Measurements from ENCODE around the gene REEP6. TPM values are rescaled to one million over a fixed set of nuclear protein-coding genes. Genes with fewer than 3 reads are reported as not detected.

REEP6 gene
- polyA plus RNA-seq, 3 donors = 0.51 to 1.8 (median 0.81) TPM

DNA sequence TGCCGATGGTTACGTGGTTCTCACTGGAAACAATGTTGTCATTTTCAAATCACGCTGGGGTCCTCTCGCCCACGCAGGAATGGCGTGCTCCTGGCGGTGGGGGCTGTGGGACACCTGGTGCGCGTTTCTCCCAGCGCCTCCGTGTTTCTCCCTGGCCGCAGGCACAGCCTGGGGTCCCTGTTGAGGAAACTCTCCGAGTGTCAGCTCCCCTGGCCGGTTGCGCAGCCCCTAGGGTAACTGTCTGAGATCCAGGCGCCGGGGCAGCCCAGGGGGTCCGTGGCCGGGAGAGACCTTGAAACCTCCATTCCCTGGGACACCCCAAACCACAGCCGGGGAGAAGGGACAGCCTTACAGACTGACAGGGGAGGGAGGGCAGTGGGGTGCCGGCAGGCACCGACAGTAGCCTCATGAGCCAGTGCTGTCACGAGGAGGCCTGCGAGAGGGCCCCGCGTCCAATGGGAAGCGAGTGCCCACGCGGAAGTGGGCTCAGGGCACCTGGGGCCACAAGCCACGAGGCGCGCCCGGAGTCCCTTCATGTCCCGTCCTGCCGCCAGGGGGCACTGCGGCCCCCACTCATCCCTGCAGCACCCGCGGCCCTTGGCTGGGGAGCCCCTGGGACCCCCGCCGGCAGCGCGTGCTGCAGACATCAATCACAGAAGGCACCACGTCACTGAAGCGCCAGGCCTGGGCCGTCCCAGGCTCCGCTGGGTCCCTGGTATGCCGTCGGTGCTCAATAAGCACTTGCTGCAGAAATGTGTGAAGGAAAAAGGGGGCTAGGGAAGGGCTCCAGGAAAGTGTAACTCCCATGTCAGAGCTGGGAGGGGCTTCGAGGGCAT is 12.3 kb downstream of the REEP6 start:
- H3K4me3 Mint-ChIP-seq = peak overlapping the region in 1 of 2 donors; percentile 48

More for the DNA sequence above, 12.3 kb downstream of the REEP6 start:
- Histone ChIP-seq H3K4me2 (replicated peaks; ENCODE audit: extremely low read depth, low read length, poor library complexity, severe bottlenecking) (peak overlapping the region; percentile 12), H3K27ac (ENCODE audit: low read depth in 1 of 2, low read length in 2 of 2) (no peak overlapping the region), H3K4me3 (replicated peaks in 1 of 3; ENCODE audit: low read depth in 2 of 3, low read length in 3 of 3) (no peak overlapping the region), H3K4me1 (ENCODE audit: control insufficient read depth in 1 of 2, insufficient read depth in 2 of 2, low read length in 2 of 2) (peaks cover 8 to 11% of the 10 kb centered on the region in 2 donors), H3K79me2 (ENCODE audit: insufficient read depth, low read length) (no peaks in the 10 kb centered on the region), H3K9me3 (replicated peaks in 1 of 2; ENCODE audit: control insufficient read depth in 1 of 2, insufficient read depth in 1 of 2, low read length in 2 of 2) (peaks cover 4 to 25% of the 10 kb centered on the region in 2 donors), H3K27me3 (ENCODE audit: control insufficient read depth in 2 of 2, insufficient read depth in 2 of 2, low read length in 2 of 2) (peaks cover 3 to 21% of the 10 kb centered on the region in 2 donors), H3K9ac (ENCODE audit: insufficient read depth, low read length, poor library complexity, severe bottlenecking) (no peak overlapping the region), H4K20me1 (ENCODE audit: insufficient read depth, low read length) (no peaks in the 10 kb centered on the region), H3K36me3 (replicated peaks in 1 of 2; ENCODE audit: control insufficient read depth in 1 of 2, insufficient read depth in 2 of 2, low read length in 2 of 2) (no peaks in the 10 kb centered on the region), H2AFZ (ENCODE audit: insufficient read depth, low read depth, low read length, poor library complexity, severe bottlenecking) (peak overlapping the region; percentile 21)
- TF ChIP-seq, protein P1, sequence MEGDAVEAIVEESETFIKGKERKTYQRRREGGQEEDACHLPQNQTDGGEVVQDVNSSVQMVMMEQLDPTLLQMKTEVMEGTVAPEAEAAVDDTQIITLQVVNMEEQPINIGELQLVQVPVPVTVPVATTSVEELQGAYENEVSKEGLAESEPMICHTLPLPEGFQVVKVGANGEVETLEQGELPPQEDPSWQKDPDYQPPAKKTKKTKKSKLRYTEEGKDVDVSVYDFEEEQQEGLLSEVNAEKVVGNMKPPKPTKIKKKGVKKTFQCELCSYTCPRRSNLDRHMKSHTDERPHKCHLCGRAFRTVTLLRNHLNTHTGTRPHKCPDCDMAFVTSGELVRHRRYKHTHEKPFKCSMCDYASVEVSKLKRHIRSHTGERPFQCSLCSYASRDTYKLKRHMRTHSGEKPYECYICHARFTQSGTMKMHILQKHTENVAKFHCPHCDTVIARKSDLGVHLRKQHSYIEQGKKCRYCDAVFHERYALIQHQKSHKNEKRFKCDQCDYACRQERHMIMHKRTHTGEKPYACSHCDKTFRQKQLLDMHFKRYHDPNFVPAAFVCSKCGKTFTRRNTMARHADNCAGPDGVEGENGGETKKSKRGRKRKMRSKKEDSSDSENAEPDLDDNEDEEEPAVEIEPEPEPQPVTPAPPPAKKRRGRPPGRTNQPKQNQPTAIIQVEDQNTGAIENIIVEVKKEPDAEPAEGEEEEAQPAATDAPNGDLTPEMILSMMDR (IDR thresholded peaks at IDR 0.05) = peak; percentile 92
- Mint-ChIP-seq H3K36me3 (no peaks in the 10 kb centered on the region), H3K9me3 (peaks cover 9 to 36% (median 24%) of the 10 kb centered on the region in 7 donors), H3K4me1 (peaks cover 5% of the 10 kb centered on the region), H3K27ac (no peak overlapping the region), H3K27me3 (ENCODE audit: low read depth in 3 of 3) (peaks cover 27 to 49% (median 41%) of the 10 kb centered on the region in 3 donors)
- peak; percentile 32 to 64 (median 37) for DNase-seq
- WGBS (ENCODE audit: insufficient coverage) = 10% methylated on average over 47 of the region's 49 CpGs
- intact Hi-C loops (cut with micrococcal nuclease) = no loop called here
